Activated B cell treated with CpG ODN at 0.5 μM for 24 hours (primary cell): ENCODE measurements around the gene PRR19. TPM values are rescaled to one million over a fixed set of nuclear protein-coding genes. Genes with fewer than 3 reads are reported as not detected.

ENCODE experiments used
- ATAC-seq: fragments of 200-7000 bp; cut with Tn5 transposase; one replicate; pipeline ENCODE4 v1.10.0; 2021; ENCODE audit warnings: low read depth, mild to moderate bottlenecking, moderate library complexity
- CTCF ChIA-PET: fragments of 350-600 bp; sonication (Branson Sonifier 250); formaldehyde crosslinking; loops from one replicate; lab custom pipeline; 2021; ENCODE audit warnings: antibody characterized with exemption; lab: Charles Lee
- POLR2A ChIA-PET: fragments of 350-600 bp; sonication (Branson Sonifier 250); formaldehyde crosslinking; loops from one replicate; lab custom pipeline; 2021; ENCODE audit warnings: antibody characterized with exemption; lab: Charles Lee
- DNase-seq: peaks from one replicate; pipeline ENCODE4 v3.0.0; 2022
- H3K27ac Mint-ChIP-seq: one replicate; pipeline ENCODE4 v1.8.0; 2020; ENCODE audit warnings: mixed read lengths
- H3K27me3 Mint-ChIP-seq: one replicate; pipeline ENCODE4 v1.8.0; 2021; ENCODE audit warnings: mixed read lengths
- H3K36me3 Mint-ChIP-seq: one replicate; pipeline ENCODE4 v1.8.0; 2021; ENCODE audit warnings: low read depth, mixed read lengths
- H3K4me1 Mint-ChIP-seq: one replicate; pipeline ENCODE4 v1.8.0; 2021; ENCODE audit warnings: mixed read lengths
- H3K4me3 Mint-ChIP-seq: one replicate; pipeline ENCODE4 v1.8.0; 2020; ENCODE audit warnings: mild to moderate bottlenecking, mixed read lengths
- H3K9me3 Mint-ChIP-seq: one replicate; pipeline ENCODE4 v1.8.0; 2020; ENCODE audit warnings: mixed read lengths
- intact Hi-C: fragments of 100-400 bp; cut with micrococcal nuclease; formaldehyde crosslinking; loops from one replicate; pipeline ENCODE4 v1.15.1; 2024
- total RNA-seq: library from RNA; stranded (reverse); gene quantifications from 2 replicates; pipeline ENCODE4 v1.2.3, GENCODE V29; 2022
- TF ChIP-seq, protein P1 (sequence below): fragments of 200-600 bp; IDR thresholded peaks from one replicate; pipeline ENCODE4 v1.8.0; 2022; ENCODE audit warnings: antibody characterized with exemption, mild to moderate bottlenecking

PRR19 gene
- total RNA-seq, 1 donor from 2014 or later = 0.33 TPM

- Mint-ChIP-seq H3K4me3 (no peak overlapping the region), H3K27ac (no peak overlapping the region), H3K4me1 (peaks cover 42% of the 10 kb centered on the region), H3K36me3 (peaks cover 27% of the 10 kb centered on the region), H3K9me3 (no peaks in the 10 kb centered on the region), H3K27me3 (no peaks in the 10 kb centered on the region)
- intact Hi-C loops = no loop called here
- ChIA-PET POLR2A (no interaction called here), CTCF (no interaction called here)
- DNase-seq (no peak), ATAC-seq (no peak)
- TF ChIP-seq, protein P1, sequence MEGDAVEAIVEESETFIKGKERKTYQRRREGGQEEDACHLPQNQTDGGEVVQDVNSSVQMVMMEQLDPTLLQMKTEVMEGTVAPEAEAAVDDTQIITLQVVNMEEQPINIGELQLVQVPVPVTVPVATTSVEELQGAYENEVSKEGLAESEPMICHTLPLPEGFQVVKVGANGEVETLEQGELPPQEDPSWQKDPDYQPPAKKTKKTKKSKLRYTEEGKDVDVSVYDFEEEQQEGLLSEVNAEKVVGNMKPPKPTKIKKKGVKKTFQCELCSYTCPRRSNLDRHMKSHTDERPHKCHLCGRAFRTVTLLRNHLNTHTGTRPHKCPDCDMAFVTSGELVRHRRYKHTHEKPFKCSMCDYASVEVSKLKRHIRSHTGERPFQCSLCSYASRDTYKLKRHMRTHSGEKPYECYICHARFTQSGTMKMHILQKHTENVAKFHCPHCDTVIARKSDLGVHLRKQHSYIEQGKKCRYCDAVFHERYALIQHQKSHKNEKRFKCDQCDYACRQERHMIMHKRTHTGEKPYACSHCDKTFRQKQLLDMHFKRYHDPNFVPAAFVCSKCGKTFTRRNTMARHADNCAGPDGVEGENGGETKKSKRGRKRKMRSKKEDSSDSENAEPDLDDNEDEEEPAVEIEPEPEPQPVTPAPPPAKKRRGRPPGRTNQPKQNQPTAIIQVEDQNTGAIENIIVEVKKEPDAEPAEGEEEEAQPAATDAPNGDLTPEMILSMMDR = no peak
Measured at GRCh38 chr19:42273407-42274064, 28.4 kb upstream of the PRR19 start.

DNA sequence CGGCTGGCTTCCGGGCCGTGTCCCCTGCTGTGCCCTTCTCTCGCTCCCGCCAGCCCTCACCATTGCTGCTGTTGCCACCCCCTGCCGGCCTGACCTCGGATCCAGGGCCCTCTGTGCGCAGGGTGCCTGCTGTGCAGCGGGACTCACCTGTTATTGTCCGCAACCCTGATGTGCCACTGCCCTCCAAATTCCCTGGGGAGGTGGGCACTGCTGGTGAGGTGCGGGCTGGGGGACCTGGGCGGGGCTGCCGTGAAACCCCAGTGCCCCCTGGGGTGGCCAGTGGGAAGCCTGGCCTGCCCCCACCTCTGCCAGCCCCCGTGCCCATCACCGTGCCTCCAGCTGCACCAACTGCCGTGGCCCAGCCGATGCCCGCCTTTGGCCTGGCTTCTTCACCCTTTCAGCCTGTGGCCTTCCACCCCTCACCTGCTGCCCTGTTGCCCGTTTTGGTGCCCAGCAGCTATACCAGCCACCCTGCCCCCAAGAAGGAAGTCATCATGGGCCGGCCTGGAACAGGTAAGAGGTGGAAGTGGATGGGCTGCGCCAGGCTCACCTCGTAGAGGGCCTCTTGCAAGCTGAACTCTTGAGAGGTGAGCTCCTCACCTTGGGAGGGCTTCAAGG, 27.8 kb upstream of the PRR19 start:
- ChIA-PET CTCF (interaction anchor here (1.0 kb wide), 1 partner anchor 29 kb away, joined by 3 read pairs; no protein-coding TSS in a partner anchor), POLR2A (no interaction called here)
- H3K9me3 Mint-ChIP-seq = no peaks in the 10 kb centered on the region
- intact Hi-C loops = no loop called here
- DNase-seq = no peak
- peaks cover 48% of the 10 kb centered on the region for H3K4me1 Mint-ChIP-seq
- H3K27me3 Mint-ChIP-seq = no peaks in the 10 kb centered on the region
- no peak overlapping the region for H3K4me3 Mint-ChIP-seq
- H3K27ac Mint-ChIP-seq = no peak overlapping the region
- TF ChIP-seq, protein P1 = no peak
- peaks cover 27% of the 10 kb centered on the region for H3K36me3 Mint-ChIP-seq
- ATAC-seq = no peak

DNA sequence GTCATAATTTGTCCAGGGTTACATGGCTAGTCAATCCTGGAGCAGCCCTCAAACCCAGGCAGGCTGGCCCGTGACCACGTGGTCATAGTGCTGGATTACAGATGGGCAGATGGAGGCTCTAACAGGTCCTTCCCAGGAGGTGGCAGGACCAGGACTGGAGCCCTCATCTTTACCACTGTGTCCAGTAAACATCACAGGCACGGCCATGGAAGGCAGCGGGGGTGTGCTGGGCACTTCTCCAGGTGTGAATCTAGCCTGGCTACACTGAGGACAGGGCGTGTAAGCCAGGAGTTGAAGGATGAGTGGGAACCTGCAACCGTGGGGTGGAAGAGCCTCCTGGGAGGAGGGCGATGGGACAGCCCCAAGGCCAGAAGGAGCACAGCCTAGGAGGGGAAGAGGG, 26.8 kb upstream of the PRR19 start:
- H3K4me3 Mint-ChIP-seq = no peak overlapping the region
- no peak for ATAC-seq
- ChIA-PET POLR2A (interaction anchor here (0.6 kb wide), 1 partner anchor 193 kb away, joined by 4 read pairs; no protein-coding TSS in a partner anchor), CTCF (interaction anchor here (1.0 kb wide), 1 partner anchor 30 kb away, joined by 3 read pairs; no protein-coding TSS in a partner anchor)
- H3K27ac Mint-ChIP-seq = no peak overlapping the region
- H3K36me3 Mint-ChIP-seq = peaks cover 27% of the 10 kb centered on the region
- H3K9me3 Mint-ChIP-seq = no peaks in the 10 kb centered on the region
- TF ChIP-seq, protein P1 = no peak
- peaks cover 47% of the 10 kb centered on the region for H3K4me1 Mint-ChIP-seq
- DNase-seq = no peak
- intact Hi-C loops = no loop called here
- no peaks in the 10 kb centered on the region for H3K27me3 Mint-ChIP-seq

GRCh38 chr19:42275517-42275916, 26.4 kb upstream of the PRR19 start:
- Mint-ChIP-seq H3K27ac (no peak overlapping the region), H3K4me1 (peaks cover 43% of the 10 kb centered on the region), H3K4me3 (no peak overlapping the region), H3K27me3 (no peaks in the 10 kb centered on the region), H3K9me3 (no peaks in the 10 kb centered on the region), H3K36me3 (peaks cover 24% of the 10 kb centered on the region)
- intact Hi-C loops = no loop called here
- CTCF ChIA-PET = interaction anchor here (1.0 kb wide), 1 partner anchor 30 kb away, joined by 3 read pairs; no protein-coding TSS in a partner anchor
- no peak for ATAC-seq
- no peak for DNase-seq
- TF ChIP-seq, protein P1 = no peak
- POLR2A ChIA-PET = interaction anchor here (0.6 kb wide), 1 partner anchor 193 kb away, joined by 4 read pairs; no protein-coding TSS in a partner anchor

- ChIA-PET CTCF (no interaction called here), POLR2A (interaction anchor here (0.8 kb wide), 1 partner anchor 24 kb away, joined by 3 read pairs; no protein-coding TSS in a partner anchor)
- H3K4me1 Mint-ChIP-seq = peaks cover 39% of the 10 kb centered on the region
- intact Hi-C loops = no loop called here
- ATAC-seq (no peak), DNase-seq (no peak)
- peak overlapping the region; percentile 1 for H3K27ac Mint-ChIP-seq
- peaks cover 22% of the 10 kb centered on the region for H3K36me3 Mint-ChIP-seq
- TF ChIP-seq, protein P1 = no peak
- H3K27me3 Mint-ChIP-seq = no peaks in the 10 kb centered on the region
- no peak overlapping the region for H3K4me3 Mint-ChIP-seq
- no peaks in the 10 kb centered on the region for H3K9me3 Mint-ChIP-seq
Measured at GRCh38 chr19:42276284-42276683, 25.6 kb upstream of the PRR19 start.
